ENCODE data around the gene PANK1.

- TF ChIP-seq EZH2 (IDR thresholded peaks at IDR 0.05; ENCODE audit: borderline replicate concordance, low read length): no peak
- TF ChIP-seq CTCF (IDR thresholded peaks at IDR 0.05; ENCODE audit: low read length): no peak
Measured at GRCh38 chr10:89659143-89660131, 14.4 kb upstream of the PANK1 start.

All from OCI-LY1 (cell line).